ENCODE data around the gene DNMT3A.

Gene DNMT3A

DNA sequence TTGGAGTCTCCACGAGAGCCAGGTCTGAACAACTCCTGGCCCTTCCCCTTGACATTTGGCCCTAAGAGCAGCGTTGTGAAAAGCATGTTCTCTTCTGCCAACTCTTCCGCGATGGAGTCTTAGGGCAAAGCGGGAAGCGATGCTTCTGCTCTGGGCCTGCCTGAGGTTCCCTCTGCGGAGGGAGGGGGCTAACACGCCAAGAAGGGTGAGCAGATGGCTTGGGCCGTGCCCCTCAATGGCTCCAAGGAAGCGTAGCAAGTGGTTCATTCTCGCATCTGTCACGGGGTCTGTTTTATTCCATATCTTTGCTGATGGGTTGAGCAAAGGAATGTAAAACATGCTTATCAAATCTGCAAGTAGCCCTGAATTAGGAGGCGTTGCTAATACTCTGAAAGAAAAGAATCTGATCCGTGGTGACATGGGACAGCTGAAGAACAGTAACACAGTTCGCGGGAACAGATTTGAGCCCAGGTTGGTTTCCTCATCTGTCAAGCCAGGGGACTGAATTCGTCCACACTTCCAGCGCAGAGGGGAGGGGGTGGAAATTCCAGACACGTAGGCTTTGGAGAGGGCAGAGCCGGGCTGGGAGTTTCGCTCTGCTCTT, 38.0 kb downstream of the DNMT3A start:
- no peak for DNase-seq

DNA sequence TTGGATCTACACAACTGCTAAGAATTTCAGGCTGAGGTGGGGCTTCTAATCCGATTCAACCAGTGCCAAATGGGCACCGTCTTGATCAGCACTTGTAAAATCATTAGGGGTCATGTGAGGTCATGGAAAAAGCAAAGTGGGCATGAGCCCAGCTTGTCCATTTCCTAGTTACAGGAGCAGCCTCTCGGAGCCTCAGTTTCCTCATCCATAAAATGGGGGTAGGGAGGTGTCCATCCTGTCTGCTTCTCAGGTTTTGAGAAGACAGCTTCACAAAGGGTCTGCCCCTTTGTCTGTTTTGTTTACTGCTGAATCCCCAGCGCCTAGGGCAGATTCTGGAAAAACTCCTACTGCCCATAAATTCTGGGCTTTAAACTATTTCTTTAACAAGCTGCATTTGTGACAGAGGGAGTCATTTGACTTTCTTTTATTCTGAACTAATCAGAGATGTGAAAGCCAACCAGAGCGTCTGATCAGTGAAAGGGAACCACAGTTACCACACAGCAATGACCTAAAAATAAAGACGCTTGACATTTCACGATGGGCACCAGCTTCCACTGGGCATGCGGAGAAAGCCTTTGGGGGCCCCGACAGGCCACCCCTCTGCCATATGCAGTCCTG, 38.9 kb downstream of the DNMT3A start:
- no peak for DNase-seq

DNA sequence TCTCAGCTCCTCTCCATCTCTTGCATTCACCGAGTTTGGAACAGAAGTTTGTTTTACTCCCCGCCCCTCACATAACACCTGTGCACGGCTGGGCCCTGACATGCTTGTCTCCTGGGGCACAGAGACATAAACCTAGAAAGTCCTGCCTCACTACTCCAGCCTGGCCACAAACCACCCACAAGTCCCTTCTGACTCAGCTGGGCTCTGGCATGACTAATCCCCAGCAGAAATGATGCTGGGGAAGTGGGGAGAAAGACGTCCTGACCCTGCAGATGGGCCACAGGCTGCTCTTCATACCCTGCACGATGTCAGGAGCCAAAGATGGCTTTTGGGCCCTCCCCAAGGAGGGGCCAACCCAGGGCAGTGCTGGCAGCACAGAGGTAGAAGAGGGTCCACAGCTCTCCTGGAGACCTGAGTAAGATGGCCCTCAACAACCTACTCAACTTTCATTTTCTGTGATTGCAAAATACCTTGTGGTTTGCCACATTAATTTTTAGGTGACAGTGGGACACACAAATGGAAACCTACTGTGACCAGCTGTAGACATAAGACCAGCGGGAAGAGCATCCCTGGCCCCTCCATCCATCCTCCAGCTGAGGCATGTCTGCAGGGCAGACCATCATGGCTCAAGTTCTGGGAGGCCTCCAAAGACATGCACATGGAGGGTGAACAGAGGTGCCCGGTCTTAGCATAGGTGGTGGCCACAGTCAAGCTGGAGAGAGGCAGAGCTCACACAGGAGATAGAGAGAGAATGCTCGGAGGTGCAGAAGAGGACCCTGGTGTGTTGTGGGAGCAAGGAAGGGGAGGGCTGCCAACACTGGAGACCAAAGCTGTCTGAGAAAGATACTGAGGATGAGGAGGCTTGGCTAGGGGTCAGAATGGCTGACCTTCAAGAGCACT, 40.0 kb downstream of the DNMT3A start:
- peak; percentile 86 for DNase-seq

GRCh38 chr2:25300001-25300400, 41.7 kb downstream of the DNMT3A start:
- DNase-seq, result no peak

- DNase-seq, result no peak
Observed at GRCh38 chr2:25298776-25299431, 42.8 kb downstream of the DNMT3A start.

GRCh38 chr2:25297738-25298137, 44.0 kb downstream of the DNMT3A start:
- DNase-seq, result no peak

DNA sequence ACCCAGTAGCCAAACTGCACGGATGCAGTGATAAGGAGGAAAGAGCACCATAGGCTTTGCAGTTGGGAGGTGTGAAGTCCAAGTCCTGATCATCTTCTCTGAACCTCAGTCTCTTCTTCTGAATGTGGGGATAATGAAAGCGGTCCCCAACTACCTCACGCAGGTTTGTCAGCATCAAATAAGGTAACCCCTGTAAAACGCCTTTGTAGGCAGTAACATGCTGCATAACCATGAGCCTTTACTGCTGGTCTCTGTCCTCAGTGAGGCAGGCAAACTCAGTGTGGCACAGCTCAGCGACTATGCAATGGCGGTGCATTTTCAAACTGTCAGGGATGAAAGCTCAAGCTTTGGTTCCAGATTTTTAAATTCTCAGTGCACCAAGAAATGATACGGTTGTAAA, 46.1 kb downstream of the DNMT3A start:
- DNase-seq, result no peak

GRCh38 chr2:25294573-25295462, 46.9 kb downstream of the DNMT3A start:
- DNase-seq, result peak; percentile 83

- DNase-seq, result peak; percentile 74
Observed at GRCh38 chr2:25293958-25294562, 47.7 kb downstream of the DNMT3A start.

DNA sequence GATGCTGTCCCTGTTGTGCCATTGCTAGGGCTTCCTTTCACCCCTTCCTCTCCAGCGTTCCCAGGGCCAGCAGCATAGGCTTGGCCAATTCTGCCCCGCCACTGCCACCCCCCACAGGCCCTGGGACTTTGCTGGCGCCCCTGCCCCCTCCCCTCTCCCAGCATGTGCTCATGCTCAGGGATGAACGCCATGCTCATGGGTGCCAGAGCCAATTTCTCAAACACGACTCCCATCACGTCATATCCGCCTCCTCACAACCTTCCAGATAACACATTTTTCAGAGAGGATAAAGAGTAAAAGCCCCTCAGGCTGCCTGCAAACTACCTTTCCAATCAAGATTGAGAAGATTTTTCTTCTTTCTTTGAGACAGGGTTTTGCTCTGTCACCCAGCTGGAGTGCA, 48.6 kb downstream of the DNMT3A start:
- no peak for DNase-seq

- no peak for DNase-seq
Observed at GRCh38 chr2:25292408-25292807, 49.3 kb downstream of the DNMT3A start.

GRCh38 chr2:25290811-25291495, 50.8 kb downstream of the DNMT3A start:
- DNase-seq, result no peak

- no peak for DNase-seq
Observed at GRCh38 chr2:25286723-25287483, 54.8 kb downstream of the DNMT3A start.

GRCh38 chr2:25286025-25286400, 55.7 kb downstream of the DNMT3A start:
- DNase-seq, result peak; percentile 85

- no peak for DNase-seq
Observed at GRCh38 chr2:25285265-25286024, 56.3 kb downstream of the DNMT3A start.

DNA sequence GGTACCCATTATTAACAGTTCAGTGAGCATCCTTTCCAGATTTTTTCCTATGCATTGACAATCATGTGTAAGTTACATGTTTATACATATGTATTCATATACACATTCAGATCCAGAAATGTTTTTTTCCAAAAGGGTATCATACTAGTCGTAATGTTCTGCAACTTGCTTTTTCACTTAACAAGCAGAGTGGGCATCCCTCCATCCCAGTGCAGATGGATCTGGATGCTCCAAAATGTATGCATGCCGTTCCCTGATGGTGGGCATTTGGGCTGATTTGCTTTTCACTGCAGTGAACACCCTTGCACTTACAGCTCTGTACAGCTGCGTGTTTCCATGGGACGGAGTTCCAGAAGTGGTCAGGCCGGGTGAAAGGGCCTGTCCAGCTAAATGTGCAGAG, 57.0 kb downstream of the DNMT3A start:
- no peak for DNase-seq

- DNase-seq, result no peak
Observed at GRCh38 chr2:25283921-25284320, 57.8 kb downstream of the DNMT3A start.

DNA sequence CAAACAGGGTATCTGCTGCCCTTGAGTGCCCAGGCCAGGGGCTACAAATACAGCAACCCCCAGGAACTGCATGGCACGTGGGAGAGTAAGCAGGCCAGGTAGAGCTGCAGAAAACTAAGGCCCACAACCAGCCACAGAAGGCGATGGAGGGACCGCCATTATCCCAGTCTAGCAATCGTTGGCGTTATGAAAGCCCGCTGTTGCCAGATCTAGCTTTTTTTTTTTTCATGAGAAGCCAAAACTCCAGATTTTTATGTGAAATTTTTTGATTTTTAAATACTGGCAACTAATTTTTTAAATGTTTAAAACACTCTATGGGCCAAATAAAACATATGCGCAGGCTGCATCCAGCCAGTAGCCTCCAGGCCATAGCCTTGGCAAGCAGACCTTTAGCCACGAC, 59.8 kb downstream of the DNMT3A start:
- DNase-seq, result no peak

- DNase-seq, result no peak
Observed at GRCh38 chr2:25281522-25281921, 60.2 kb downstream of the DNMT3A start.
